HG03457 (cell line): ENCODE results near the gene MICAL2.

Experiments
- ATAC-seq: cut with Tn5 transposase; IDR thresholded peaks from one replicate; pipeline ENCODE4 v1.9.1; 2021; ENCODE audit warnings: moderate number of reproducible peaks; ENCODE audit not compliant: unreplicated experiment

Gene MICAL2

DNA sequence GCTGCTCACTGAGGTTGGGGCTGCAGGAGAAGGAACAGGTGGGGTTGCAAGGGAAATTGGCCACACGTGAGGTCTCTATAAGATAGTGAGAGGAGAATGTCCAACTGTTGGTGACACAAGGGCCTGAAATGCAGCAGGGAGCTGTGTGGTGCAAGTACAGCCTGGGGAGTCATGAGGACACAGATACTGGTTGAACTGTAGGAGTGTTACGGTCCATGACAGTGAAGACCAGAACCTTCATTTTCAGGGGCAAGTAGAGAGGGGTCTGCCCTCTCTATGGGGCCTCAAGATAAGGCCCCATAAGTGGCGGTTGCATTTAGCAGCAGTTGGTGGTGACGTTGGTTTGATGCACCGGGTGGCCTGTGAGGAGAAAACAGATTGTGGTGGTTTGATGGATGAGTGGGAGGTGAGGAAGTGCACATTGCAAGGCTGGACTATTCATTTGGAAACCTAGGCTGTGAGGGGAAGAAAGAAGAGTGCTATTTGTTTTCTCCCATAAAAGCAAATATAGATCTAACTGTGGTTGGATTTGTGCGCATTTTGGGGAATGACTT lies 39.4 kb downstream of the MICAL2 start:
- no peak for ATAC-seq

DNA sequence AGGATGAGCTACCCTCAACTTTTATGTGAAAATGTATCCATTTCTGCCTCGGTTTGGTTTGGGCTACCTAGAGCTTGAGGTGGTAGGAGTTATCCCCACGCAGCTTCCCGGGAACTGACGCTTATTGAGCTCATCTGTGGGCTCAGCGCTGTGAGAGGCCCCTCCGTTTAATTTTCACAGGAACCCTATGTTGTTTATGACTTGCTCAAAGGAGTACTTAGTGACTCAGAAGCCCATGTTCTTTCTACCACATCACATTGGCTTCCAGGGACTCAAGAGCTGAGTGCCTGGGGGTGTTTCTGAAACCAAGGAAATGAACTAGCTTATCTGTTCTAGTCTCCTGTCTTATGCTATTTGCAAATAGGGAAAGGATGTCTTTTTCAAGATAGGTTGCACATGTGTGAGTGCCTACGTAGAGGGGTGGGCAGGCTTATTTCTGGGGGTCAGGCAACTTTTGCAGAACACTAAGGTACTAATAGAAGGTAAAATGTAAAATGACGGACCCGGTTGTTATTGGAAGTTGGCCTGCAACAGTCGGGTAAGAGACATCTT lies 40.5 kb downstream of the MICAL2 start:
- no peak for ATAC-seq

- ATAC-seq: no peak
Observed at GRCh38 chr11:12152321-12152720, 41.9 kb downstream of the MICAL2 start.

DNA sequence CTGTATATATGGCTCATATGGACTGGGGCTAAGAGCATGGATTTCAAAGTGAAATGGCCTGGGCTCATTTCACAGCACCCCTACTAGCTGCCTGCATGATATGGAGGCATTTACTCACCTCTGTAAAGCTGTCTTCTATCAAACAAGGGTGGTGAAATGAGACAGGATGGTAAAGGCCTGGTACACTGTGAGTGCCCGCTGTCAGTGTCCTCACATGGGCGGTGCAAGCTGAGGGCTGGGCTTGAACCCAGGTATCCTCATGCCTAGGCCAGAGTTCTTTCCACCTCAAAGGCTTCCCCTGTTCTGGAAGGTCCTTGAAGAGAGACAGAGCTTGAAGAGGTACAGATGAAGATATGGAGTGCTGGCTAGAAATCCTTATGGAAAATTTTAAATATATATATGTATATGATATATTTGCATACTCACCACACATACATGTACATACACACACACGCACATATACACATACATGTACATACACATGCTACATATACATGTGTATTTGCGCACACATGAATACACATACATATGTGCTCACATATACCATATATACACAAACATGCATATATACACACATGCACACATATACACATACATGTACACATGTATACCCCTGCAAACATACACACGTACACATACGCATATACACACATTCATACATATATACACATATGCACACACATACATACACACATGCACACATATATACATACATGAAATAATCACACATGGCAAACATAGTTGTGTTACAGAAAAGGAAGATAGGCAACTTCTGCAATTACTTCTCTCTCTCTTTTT lies 44.7 kb downstream of the MICAL2 start:
- no peak for ATAC-seq

GRCh38 chr11:12155696-12156095 lies 45.3 kb downstream of the MICAL2 start:
- ATAC-seq: no peak

GRCh38 chr11:12156301-12157140 lies 46.1 kb downstream of the MICAL2 start:
- ATAC-seq: no peak

GRCh38 chr11:12157241-12157661 lies 46.9 kb downstream of the MICAL2 start:
- ATAC-seq: no peak

DNA sequence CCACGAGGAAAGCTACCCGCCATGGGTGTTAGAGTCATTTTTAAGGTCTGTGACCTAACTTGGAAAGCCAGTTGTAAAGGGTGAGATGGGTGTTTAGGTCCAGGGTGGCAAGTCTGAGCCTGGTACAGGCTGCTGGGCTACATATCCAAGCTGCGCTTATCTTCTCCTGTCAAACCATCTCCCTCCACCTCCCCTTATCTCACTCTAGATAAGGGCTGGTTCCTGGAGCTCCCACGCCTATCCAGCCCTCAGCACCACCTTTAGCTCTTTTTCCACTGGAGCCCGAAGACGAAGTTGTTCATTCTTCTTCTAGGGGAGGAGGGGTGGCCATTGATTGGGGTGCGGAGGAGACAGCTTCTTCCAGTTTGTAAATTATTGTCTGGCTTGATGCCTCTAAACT lies 48.5 kb downstream of the MICAL2 start:
- ATAC-seq: no peak

DNA sequence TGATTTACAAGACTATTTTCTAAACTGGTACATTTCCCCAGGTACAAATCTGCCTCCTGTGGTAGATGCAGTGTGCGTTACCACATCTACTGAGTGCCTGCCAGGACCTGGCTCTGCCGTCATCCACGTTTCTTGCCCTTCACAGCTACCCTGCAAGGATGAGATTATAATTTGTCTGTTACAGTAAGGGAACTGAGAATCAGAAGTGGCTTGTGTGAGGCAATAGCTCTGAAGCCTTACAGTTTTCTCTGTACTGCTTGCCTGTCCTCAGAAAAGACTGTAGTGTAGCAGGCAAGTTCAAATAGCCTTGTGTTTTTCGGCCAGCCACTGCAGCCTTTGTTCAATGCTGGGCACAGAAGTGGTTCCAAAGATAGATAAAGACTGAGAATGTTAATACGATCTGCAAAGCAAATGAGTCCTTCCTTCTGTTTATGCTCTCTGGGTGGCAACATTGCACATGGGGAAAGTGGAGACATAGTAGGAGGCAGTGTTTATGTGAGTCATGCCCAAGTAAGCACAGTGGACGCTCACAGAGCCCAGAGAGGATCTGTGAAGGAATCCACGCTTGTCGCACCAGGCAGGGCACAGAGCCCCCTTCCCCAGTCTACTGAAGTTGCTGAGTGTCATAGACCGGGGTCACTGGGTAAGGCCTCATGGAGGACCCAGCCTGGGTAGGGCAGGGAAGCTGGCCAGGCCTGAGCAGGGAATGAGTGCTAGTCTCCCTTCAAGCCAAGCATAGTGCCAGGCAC lies 49.1 kb downstream of the MICAL2 start:
- no peak for ATAC-seq

DNA sequence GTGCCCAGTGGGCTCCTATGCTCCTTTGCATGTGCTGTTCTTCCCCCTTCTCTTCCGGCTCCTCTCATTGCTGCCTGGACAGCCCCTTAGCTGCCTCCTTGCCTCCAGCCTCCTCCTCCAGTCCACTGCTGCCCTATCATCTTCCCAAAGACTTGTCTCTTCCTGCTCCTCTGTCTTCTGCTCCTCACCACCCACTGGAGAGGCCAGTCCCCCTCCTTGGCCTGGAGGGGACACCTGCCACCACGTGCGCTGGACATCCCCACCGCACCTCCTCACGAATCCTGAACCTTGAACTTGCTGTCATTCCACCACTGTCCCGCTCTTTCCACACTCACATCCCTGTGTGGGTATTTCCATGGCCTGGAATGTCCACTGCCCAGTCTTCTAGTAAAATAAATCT lies 49.8 kb downstream of the MICAL2 start:
- no peak for ATAC-seq

DNA sequence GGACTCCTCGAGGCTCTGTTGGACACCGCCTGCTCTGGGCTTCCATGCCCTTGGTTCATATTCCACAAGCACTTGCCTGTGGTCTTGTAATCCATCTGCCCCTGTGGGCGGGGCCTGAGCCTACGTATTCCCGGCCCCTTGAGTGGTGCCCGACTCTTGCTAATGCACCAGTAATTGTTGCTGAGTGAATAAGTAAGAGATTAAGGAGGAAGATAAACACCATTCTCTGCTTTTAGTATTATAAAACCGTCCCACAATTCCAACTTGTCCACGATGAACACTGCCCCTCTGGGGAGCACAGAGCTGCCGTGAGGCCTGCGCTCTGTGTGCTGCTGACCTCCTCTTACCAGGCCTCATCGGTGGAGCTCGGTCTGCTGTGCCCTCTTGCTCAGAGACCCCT lies 50.3 kb downstream of the MICAL2 start:
- no peak for ATAC-seq

DNA sequence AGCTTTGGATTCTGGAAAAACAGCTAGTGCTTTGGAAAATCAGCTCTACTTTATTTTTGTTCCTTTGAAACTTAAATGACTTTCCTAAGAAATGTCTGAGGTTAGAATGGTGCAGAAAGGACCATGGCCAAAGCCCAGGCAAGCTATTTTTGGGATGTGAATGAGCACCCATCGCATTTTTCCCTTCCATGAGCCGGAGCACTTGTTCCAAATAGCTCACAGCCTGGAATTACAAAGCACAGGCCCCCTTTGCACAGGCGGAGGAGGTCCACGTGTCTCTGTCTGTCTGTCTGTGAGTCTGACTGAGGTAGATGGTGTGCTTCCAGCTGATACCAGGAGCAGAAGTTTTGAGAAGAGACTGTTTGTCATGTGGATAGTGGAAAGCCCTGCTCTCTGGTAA lies 50.7 kb downstream of the MICAL2 start:
- no peak for ATAC-seq

DNA sequence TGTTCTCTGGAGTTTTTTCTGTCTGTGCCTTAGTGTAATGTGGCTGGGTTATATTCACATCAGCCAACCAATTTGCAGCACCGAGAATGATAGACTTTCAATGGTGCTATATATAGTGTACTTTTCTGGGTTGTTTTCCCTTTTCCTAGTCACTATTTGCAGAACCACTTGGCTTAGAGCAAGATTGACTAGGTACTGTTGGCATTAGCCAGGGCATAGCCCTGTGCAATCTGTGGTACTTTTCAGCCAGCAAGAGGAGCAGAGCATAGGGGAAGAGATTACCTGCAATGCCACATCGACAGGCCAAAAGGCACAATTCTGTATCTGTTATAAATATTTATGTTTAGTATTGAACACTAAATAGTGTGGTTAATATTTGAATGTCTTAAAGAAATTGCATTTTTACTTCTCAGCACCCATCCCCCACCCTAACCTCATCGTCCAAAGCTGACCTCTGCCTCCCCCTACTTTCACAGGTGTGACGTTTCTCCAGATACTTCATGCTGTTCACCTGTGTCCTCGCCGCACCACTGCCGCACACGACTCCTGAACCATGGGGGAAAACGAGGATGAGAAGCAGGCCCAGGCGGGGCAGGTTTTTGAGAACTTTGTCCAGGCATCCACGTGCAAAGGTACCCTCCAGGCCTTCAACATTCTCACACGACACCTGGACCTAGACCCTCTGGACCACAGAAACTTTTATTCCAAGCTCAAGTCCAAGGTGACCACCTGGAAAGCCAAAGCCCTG lies 51.4 kb downstream of the MICAL2 start:
- ATAC-seq: no peak

DNA sequence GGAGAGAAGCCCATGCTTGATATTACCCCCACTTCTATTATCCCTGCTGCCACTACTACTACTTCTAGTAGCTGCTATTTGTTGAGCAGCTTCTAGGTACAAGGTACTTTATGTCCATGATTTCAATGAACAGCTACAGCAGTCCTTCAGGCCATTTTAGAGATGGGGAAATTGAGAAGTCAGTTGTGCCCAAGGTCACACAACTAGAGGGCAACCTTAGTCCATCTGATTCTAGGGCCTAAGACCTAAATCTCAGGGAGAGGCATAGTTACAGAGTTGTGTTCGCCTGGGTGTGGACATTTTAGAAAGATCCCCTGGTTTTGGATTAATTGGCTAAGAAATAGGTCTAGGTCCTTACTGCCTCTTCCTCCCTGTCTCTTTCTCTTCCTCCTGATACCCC lies 52.3 kb downstream of the MICAL2 start:
- ATAC-seq: no peak

DNA sequence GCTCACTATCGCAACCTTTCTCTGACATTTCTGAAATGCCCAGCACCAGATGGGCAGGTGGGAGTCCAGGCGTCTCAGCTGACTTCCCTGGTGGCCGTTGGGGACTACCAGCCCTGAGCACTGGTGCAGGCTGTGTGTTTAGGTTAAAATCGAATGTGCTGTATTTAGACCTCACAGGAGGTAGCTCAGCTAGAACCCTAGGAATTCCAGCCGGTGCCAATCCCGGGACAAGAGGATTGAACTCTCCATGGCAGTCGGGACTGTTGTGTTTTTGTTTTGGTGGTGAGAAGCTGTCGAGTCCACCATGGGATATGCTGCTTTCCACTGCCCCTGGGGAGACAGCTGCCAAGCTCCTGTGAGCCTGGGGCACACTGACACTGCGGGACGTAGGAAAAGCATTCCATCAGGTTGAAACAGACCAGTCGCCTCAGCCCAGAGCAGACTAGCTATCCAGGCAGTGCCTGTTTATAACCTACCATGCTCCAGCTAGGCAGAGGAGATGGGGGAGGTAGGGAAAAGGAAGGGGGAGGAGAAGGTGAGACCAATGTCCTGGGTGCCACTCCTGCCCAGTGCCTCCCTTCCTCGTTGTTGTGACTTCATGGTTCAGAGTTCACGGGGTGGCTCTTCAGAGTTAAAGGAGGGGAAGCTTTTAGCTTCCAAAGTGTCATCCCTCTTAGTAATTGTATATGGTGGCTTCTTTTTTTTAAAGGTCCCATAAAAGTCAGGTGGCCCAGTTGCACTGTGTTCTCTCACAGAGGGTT lies 53.0 kb downstream of the MICAL2 start:
- ATAC-seq: no peak

DNA sequence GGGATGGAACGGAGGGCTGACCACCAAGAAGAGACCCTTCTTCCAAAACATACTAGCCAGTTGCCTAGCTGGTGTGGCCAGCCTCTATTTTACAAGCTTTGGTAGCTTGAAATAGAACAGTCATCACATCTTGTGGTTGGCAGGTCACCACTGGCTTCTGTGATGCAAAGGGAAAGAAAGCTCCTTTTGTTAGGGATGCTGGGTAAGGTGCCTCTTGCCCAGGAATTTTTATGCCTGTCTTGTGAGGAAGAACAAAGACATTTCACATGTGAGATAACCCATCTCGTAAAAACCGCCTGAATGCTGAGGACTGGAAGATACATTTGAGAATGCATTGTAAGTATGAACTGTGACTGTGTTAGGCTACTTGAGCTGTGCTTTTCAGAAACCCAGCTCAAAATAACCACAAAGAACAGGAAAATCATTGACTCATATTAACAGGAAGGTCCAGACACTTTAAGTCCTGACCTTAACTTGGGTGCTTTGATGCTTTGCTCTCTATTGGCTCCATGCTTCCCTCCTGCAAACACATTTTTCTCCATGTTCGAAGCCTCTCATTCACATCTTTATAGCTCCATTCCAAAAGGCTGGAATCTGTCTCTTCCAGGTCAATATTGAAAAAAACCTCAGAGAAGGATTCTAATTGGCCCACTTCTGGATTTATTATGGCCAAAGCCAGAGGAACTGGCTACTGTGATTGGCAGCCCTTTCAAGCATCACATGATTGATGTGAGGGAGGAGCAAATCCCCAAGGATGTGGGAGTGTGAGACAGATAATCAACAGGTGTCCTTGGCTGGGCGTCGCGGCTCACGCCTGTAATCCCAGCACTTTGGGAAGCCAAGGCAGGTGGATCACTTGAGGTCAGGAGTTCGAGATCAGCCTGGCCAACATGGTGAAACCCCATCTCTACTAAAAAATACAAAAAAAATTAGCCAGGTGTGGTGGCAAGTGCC lies 53.9 kb downstream of the MICAL2 start:
- no peak for ATAC-seq

GRCh38 chr11:12165237-12165875 lies 55.0 kb downstream of the MICAL2 start:
- ATAC-seq: no peak
